Measurements from ENCODE around the gene TMA7.

GRCh38 chr3:48476426-48477053 is 36.5 kb downstream of the TMA7 start:
- no peak for TF ChIP-seq ZKSCAN1 (IDR thresholded peaks at IDR 0.05; ENCODE audit: low read depth, low read length)
- TF ChIP-seq THRB (CRISPR knock-in tag; conservative IDR thresholded peaks at IDR 0.05), result no peak
- no peak for TF ChIP-seq JUN (IDR thresholded peaks at IDR 0.05; ENCODE audit: borderline replicate concordance, low read depth, low read length)
- TF ChIP-seq JUN (CRISPR knock-in tag; IDR thresholded peaks at IDR 0.05; ENCODE audit: borderline replicate concordance), result no peak
- no peak for TF ChIP-seq SRSF7 (optimal IDR thresholded peaks at IDR 0.05; ENCODE audit: low read depth, low read length)
- TF ChIP-seq PREB (CRISPR knock-in tag; IDR thresholded peaks at IDR 0.05), result no peak
- TF ChIP-seq MXI1 (IDR thresholded peaks at IDR 0.05; ENCODE audit: low read depth, low read length), result no peak
- no peak for TF ChIP-seq FOXA3 (CRISPR knock-in tag; conservative IDR thresholded peaks at IDR 0.05 in 1 of 2, IDR thresholded peaks at IDR 0.05 in 1 of 2)
- no peak for TF ChIP-seq RNF2 (IDR thresholded peaks at IDR 0.05)
- TF ChIP-seq NFRKB (IDR thresholded peaks at IDR 0.05; ENCODE audit: low read depth), result no peak
- no peak for TF ChIP-seq RAD21 (CRISPR knock-in tag; conservative IDR thresholded peaks at IDR 0.05 in 1 of 2, IDR thresholded peaks at IDR 0.05 in 1 of 2)
- no peak for TF ChIP-seq CHCHD3 (CRISPR knock-in tag; IDR thresholded peaks at IDR 0.05)
- no peak for TF ChIP-seq CTCF (IDR thresholded peaks at IDR 0.05 in 2 of 3, conservative IDR thresholded peaks at IDR 0.05 in 1 of 3; ENCODE audit: insufficient read depth in 2 of 3, low read depth in 1 of 3, low read length in 3 of 3)

Measured in K562 (cell line).